Smooth muscle cell (in vitro differentiated cells): ENCODE measurements around the gene POTEH. TPM values are rescaled to one million over a fixed set of nuclear protein-coding genes. Genes with fewer than 3 reads are reported as not detected.
"Not testable (repeated sequence)": the region's sequence is repeated elsewhere in the genome, so short reads cannot be mapped to it uniquely, and the experiment has no call there.

Experiments used
- DNase-seq: peaks from one replicate; lab custom pipeline; 2025; ENCODE audit not compliant: unreplicated experiment; lab: John Stamatoyannopoulos, UW
- H2AFZ ChIP-seq: fragments of 200-600 bp; sonication (generic); 2 replicates; pipeline ENCODE4 v1.6.0; 2016; ENCODE audit warnings: antibody characterized with exemption, low read depth, mild to moderate bottlenecking
- H3F3A ChIP-seq: fragments of 200-600 bp; sonication (generic); 2 replicates; pipeline ENCODE4 v1.6.0; 2017; ENCODE audit warnings: antibody characterized with exemption, low read depth
- H3K27ac ChIP-seq: fragments of 200-600 bp; sonication (generic); 2 replicates; pipeline ENCODE4 v1.5.1; 2016; ENCODE audit warnings: low read depth, mild to moderate bottlenecking
- H3K27me3 ChIP-seq: fragments of 200-600 bp; sonication (generic); 2 replicates; pipeline ENCODE4 v1.6.1; 2016; ENCODE audit warnings: low read depth, mild to moderate bottlenecking
- H3K36me3 ChIP-seq: fragments of 200-600 bp; sonication (generic); 2 replicates; pipeline ENCODE4 v1.5.1; 2016; ENCODE audit warnings: low read depth
- H3K4me1 ChIP-seq: fragments of 200-600 bp; sonication (generic); 2 replicates; pipeline ENCODE4 v1.5.1; 2016; ENCODE audit warnings: low read depth
- H3K4me2 ChIP-seq: fragments of 200-600 bp; sonication (generic); 2 replicates; pipeline ENCODE4 v1.6.0; 2016; ENCODE audit warnings: mild to moderate bottlenecking
- H3K4me3 ChIP-seq: fragments of 200-600 bp; sonication (generic); 2 replicates; pipeline ENCODE4 v1.5.1; 2016; ENCODE audit warnings: mild to moderate bottlenecking
- H3K79me2 ChIP-seq: fragments of 200-600 bp; sonication (generic); 2 replicates; pipeline ENCODE4 v1.6.0; 2016; ENCODE audit warnings: low read depth, mild to moderate bottlenecking
- H3K9ac ChIP-seq: fragments of 200-600 bp; sonication (generic); 2 replicates; pipeline ENCODE4 v1.6.0; 2016; ENCODE audit warnings: low read depth
- H3K9me3 ChIP-seq: fragments of 200-600 bp; sonication (generic); replicated peaks from 2 replicates; pipeline ENCODE4 v1.5.1; 2016; ENCODE audit warnings: low read depth
- H4K20me1 ChIP-seq: fragments of 200-600 bp; sonication (generic); 2 replicates; pipeline ENCODE4 v1.6.0; 2016; ENCODE audit warnings: low read depth
- WGBS: methylation state at CpG from one replicate; pipeline ENCODE4 v1.1.7; 2016; ENCODE audit warnings: low lambda C conversion rate; 5-methylcytosine and 5-hydroxymethylcytosine counted together
- polyA plus RNA-seq: library from polyadenylated mRNA; unstranded; fragments of >200 nt; fragmentation: Nextera tagmentation; extraction: Ambion mirVana; gene quantifications from 2 replicates; pipeline ENCODE4 v1.2.1, GENCODE V29; 2016
- total RNA-seq: library from RNA; depleted of rRNA; stranded (reverse); fragments of >200 nt; gene quantifications from 2 replicates; pipeline ENCODE4 v1.2.3, GENCODE V29; 2014

POTEH gene
- total RNA-seq: not detected in 2 replicates
- not detected in 2 replicates for polyA plus RNA-seq

DNA sequence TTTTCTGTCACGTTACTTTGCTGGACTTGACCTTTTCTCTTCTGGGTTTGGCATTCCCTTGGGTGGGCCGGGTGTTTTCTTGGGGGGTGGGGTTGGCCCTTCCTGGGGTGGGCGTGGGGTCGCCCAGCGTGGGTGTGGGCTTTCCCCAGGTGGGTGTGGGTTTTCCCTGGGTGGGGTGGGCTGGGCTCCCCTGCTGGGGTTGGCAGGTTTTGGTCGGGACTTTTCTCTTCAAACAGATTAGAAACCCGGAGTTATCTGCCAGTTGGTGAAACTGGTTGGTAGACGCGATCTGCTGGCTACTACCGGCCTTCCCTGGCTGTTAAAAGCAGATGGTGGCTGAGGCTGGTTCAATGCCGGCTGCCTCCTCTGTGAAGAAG lies at the start of gene POTEH:
TSS of gene POTEH (plus strand) at position 278 of the 377 bp plus-strand sequence. CDS start at position 330, 52 bp downstream.
- WGBS: 80% methylated on average over 1 of the region's 11 CpGs
- not testable (repeated sequence) for H3K36me3 ChIP-seq, H3K9me3 ChIP-seq

DNA sequence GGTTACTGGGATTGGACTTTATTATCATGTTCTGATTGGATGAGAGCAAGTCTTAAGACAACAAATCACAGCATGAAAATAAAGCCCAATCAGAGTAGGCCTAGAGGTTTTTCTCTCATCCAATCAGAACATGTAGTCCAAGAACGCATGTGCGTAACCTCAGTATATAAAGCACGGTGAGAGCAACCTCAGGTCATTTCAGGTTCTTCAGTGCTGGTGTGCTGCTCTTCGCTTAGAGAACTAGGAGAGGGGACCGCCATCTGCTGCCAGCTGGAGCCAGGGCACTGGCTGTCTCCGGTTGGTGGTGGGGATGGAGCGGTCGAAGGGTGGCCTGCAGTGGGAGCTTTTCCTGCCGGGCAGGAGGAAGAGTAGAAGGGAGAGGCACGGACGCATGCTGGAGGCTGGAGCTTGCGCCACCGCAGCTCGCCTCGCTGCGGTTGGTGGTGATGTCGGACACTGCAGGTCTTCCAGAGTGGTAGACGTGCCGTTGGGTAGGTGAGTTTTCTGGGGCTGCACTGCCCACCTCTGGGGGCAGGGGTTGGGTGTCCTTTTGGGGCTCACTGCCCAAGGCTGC lies 47.5 kb upstream of the POTEH start:
- not testable (repeated sequence) for H3K4me2 ChIP-seq, DNase-seq, H3K36me3 ChIP-seq, H3K9ac ChIP-seq, H3K4me3 ChIP-seq, H3F3A ChIP-seq, H2AFZ ChIP-seq, H3K27ac ChIP-seq, H4K20me1 ChIP-seq, H3K79me2 ChIP-seq, H3K27me3 ChIP-seq, H3K9me3 ChIP-seq, H3K4me1 ChIP-seq
- 95% methylated on average over 7 of the region's 19 CpGs for WGBS

More for the DNA sequence above, at the start of gene POTEH:
- not testable (repeated sequence) for H3K9ac ChIP-seq, H3K79me2 ChIP-seq, H2AFZ ChIP-seq, DNase-seq, H3K27ac ChIP-seq, H3F3A ChIP-seq, H3K4me1 ChIP-seq, H4K20me1 ChIP-seq, H3K4me2 ChIP-seq, H3K27me3 ChIP-seq, H3K4me3 ChIP-seq

DNA sequence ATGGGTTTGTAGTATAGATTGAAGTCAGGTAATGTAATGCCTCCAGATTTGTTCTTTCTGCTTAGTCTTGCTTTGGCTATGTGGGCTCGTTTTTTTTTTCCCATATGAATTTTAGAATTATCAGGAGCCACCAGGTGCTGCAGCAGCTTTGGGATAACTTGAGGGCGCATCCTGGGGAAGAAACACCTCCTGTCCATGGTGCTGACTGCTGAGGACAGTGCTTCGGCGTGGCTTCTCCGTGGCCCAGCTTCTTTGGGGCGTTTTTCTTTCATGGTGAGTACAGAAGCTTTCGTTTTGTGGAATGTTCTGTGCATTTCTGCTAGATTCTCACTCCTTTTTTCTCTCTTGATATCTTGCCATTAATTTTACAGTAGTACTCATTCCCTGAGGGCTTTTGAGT lies 37.9 kb upstream of the POTEH start:
- H3F3A ChIP-seq, H3K4me3 ChIP-seq, DNase-seq, H3K9ac ChIP-seq, H3K27me3 ChIP-seq, H3K9me3 ChIP-seq, H2AFZ ChIP-seq, H3K27ac ChIP-seq, H3K36me3 ChIP-seq, H3K4me2 ChIP-seq, H3K79me2 ChIP-seq, H4K20me1 ChIP-seq, H3K4me1 ChIP-seq: not testable (repeated sequence)
- WGBS: 48% methylated on average over 6 of the region's 7 CpGs

DNA sequence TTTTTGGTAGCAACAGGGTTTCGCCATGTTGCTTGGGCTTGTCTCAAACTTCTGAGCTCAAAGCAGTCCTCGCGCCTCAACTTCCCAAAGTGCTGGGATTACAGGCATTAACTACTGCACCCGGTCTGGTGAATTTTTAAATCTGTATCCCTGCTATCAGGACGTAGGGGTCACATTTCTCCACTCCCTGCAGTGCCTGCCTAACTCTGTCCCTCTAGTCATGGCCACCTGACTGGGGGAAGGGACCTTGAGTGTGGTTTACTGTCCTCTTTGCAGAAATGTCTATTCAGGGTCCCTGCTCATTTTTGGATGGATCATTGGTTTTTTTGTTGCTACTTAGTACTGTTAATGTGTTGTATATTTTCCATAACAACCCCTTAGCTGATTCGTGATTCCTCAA lies 37.1 kb upstream of the POTEH start:
- not testable (repeated sequence) for H3K4me1 ChIP-seq, H3F3A ChIP-seq, H3K4me3 ChIP-seq, H3K27me3 ChIP-seq, H2AFZ ChIP-seq, DNase-seq, H3K4me2 ChIP-seq, H3K27ac ChIP-seq, H3K9ac ChIP-seq, H3K9me3 ChIP-seq, H4K20me1 ChIP-seq, H3K79me2 ChIP-seq, H3K36me3 ChIP-seq
- 65% methylated on average over 1 of the region's 6 CpGs for WGBS

DNA sequence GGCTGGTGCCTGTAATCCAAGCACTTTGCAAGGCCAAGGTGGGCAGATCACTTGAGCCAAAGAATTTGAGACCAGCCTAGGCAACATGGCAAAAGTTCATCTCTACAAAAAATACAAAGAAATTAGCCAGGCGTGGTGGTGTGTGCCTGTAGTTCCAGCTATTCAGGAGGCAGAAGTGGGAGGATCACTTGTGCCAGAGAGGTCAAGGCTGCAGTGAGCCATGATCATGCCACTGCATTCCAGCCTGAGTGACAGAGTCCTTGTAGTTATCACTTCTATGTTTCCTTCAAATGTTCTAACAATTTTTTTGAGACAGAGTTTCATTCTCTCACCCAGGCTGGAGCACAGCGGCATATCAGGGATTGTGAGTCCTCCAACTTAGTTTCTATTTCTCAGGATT lies 36.6 kb upstream of the POTEH start:
- DNase-seq, H2AFZ ChIP-seq, H3K27ac ChIP-seq, H3K79me2 ChIP-seq, H4K20me1 ChIP-seq, H3K4me3 ChIP-seq, H3K36me3 ChIP-seq, H3K27me3 ChIP-seq, H3K9ac ChIP-seq, H3K9me3 ChIP-seq, H3K4me1 ChIP-seq, H3K4me2 ChIP-seq, H3F3A ChIP-seq: not testable (repeated sequence)
- WGBS: 68% methylated on average over 2 of the region's 2 CpGs

DNA sequence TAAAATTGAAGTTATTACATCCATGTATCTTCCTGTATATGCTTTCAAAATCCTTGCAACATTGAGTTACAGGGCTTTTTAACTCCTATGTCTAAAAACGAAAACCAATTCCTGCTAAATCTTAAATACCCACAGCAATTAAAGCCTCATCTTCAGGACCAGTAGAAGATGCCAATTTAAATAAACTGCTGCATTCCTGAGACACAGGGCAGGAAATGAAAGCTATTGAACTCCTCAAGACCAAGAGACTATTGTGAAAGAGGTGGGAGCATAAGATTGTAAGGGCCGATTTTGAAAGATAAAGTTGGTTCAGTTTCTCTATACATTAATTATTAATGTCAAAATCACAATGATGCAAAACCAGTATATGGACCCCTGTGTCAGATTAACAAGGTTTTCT lies 28.7 kb upstream of the POTEH start:
- not testable (repeated sequence) for H3K4me1 ChIP-seq, H3K79me2 ChIP-seq, H3K9ac ChIP-seq, H3K36me3 ChIP-seq, H3F3A ChIP-seq, H2AFZ ChIP-seq, H3K9me3 ChIP-seq, DNase-seq, H4K20me1 ChIP-seq, H3K27me3 ChIP-seq, H3K4me2 ChIP-seq, H3K27ac ChIP-seq, H3K4me3 ChIP-seq
- no CpG with 5 or more reads among the region's 2 CpGs for WGBS

DNA sequence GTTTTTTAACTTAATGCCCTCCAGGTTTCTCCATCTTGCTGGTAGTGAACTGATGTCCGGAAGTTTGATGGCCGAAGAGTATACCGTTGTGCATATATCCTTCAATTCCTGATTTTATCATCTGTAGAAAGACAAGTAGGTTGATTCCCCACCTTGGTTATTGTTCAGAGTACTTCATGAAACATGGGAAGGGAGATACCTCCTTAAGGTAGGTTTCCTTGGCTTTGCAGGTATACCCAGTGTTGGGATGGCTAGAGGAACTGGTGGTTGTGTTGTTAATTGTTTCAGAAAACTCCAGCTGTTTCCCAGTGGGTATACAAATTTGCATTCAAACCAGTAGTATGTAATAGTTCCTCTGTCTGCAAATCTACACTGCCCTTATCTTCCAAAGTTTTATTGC lies 25.1 kb upstream of the POTEH start:
- not testable (repeated sequence) for H3K4me3 ChIP-seq, H3F3A ChIP-seq, H3K27ac ChIP-seq, H3K79me2 ChIP-seq, H3K27me3 ChIP-seq, DNase-seq, H3K9me3 ChIP-seq, H2AFZ ChIP-seq, H3K4me2 ChIP-seq, H4K20me1 ChIP-seq, H3K4me1 ChIP-seq, H3K9ac ChIP-seq, H3K36me3 ChIP-seq
- 94% methylated on average over 2 of the region's 3 CpGs for WGBS

DNA sequence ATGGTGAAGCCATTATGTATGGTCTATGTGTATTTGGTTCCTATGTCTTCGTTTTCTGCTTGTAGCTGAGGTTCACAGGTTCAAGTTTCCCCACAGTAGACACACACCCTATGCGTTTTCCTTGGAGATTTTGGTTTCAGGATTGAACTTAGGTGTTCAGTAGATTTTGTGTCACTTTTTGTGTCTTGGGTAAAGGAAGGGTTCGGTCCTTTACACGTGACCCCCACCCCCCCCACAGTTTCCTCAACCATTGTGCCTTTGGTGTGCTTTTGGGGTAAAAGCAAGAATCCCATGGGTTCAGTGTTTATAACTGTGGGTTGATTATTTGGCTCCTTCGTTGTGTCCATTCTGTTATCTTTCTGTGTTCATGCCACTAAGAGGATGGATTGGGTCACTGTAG lies 24.3 kb upstream of the POTEH start:
- not testable (repeated sequence) for H3K36me3 ChIP-seq, H3K79me2 ChIP-seq, H2AFZ ChIP-seq, H3K4me3 ChIP-seq, H3K9me3 ChIP-seq, H3K27ac ChIP-seq, H3K4me2 ChIP-seq, H3K27me3 ChIP-seq, H3K9ac ChIP-seq, H4K20me1 ChIP-seq, H3K4me1 ChIP-seq, H3F3A ChIP-seq, DNase-seq
- WGBS: 59% methylated on average over 5 of the region's 5 CpGs

DNA sequence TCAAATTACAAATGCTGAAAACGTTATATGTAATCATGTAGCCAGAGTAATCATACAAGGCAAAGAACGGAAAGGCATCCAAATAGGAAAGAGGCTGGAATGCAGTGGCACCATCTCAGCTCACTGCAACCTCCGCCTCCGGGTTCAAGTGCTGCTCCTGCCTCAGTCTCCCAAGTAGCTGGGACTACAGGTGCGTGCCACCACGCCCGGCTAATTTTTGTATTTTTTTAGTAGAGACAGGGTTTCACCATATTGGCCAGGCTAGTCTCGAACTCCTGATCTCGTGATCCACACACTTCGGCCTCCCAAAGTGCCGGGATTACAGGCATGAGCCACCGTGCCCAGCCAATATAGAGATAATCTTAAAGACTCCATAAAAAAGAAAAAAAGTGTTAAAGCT lies 20.4 kb upstream of the POTEH start:
- H4K20me1 ChIP-seq, H3K4me1 ChIP-seq, H3K27me3 ChIP-seq, H3K9ac ChIP-seq, H3K79me2 ChIP-seq, DNase-seq, H3K36me3 ChIP-seq, H3K27ac ChIP-seq, H3F3A ChIP-seq, H2AFZ ChIP-seq, H3K9me3 ChIP-seq, H3K4me2 ChIP-seq, H3K4me3 ChIP-seq: not testable (repeated sequence)
- 80% methylated on average over 11 of the region's 12 CpGs for WGBS
